NCI-H128 (cell line): ENCODE measurements around the gene TJP1.
"Not testable (repeated sequence)": the region's sequence is repeated elsewhere in the genome, so short reads cannot be mapped to it uniquely, and the experiment has no call there.

Experiments
- DNase-seq: peaks from one replicate; lab custom pipeline; 2025; ENCODE audit not compliant: unreplicated experiment; lab: John Stamatoyannopoulos, UW

The TJP1 gene

DNA sequence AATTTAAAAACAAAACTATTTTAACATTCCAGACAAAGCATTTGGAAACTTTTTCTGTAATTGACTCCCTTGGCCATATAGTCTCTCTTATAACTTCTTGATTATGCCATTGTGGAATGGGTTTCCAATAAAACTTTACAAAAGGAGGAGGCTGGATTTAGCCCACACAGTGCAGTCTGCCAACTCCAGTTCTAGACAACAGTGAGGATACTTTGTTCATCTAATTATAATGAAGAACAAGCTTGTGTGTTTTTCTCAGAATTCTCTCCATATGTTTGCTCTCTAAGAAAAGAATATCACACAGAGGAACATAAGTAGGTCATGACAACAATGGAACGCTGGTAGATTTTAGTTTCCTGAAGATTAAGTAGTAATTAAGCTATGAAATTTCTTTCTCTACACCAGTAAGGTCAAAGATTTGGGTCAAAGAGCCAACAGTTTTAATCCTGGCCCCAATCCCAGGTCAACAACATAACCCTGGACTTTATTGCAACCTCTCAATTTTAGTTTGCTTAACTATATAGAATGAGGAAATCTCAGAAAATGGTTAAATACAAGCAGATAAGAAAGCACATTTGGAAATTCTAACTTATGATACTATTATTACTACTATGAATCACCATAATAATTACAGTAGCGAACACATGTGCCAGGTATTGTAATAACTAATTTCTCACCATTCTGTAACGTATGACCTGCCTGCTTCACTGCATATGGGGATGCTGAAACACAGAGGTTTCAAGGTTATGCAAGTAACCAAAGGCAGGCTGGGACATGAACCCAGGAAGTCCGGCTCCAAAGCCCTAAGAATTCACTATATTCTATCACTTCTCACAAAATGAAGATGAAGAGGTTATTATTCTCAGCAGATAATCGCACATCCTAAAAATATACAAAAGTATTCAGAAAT, 65.7 kb downstream of the TJP1 start:
- DNase-seq: no peak

DNA sequence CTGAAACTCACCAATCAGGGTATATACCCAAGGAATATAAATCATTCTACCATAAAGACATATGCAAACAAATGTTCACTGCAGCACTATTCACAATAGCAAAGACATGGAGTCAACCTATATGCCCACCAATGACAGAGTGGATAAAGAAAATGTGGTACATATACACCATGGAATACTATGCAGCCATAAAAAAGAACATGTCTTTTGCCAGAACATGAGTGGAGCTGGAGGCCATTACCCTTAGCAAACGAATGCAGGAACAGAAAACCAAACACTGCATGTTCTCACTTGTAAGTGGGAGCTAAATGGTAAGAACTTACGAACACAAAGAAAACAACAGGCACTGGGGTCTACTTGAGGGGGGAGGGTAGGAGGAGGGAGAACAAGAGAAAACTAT, 68.3 kb downstream of the TJP1 start:
- not testable (repeated sequence) for DNase-seq

DNA sequence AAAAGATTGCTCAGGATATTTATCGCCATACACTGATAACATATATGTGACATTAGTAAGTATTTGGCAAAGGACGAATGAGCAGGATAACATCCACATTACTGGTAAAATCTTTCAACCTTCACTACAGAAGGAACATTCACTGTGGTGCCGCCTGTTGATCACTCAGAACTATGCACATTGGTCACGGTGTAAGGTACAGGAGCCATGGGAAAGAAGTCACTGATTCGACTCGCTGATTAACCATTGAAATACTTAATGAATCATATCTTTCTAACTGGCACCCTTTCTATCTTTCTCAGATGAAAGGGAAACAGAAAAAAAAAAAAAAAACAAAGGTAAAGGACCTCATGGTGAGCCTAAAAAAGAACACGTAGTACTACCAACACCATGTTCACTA, 68.8 kb downstream of the TJP1 start:
- DNase-seq: no peak

DNA sequence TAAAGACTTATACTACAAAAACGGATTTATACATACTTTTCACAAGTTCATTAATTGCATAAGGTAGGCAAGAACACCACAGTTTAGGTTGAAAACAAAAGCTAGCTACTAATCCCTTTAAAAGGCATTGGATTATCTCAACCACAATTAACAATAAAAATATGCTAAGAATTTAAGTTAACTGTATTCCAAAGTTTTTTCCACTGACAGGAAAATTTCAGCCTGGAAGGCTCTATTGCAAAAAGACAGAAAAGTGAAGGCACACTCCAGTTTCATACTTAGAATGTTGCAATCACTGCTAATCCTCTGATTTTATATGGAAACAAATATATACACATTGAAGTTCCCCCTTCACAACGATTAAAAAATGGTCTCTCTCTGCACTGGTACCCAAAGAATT, 71.5 kb downstream of the TJP1 start:
- DNase-seq: no peak

DNA sequence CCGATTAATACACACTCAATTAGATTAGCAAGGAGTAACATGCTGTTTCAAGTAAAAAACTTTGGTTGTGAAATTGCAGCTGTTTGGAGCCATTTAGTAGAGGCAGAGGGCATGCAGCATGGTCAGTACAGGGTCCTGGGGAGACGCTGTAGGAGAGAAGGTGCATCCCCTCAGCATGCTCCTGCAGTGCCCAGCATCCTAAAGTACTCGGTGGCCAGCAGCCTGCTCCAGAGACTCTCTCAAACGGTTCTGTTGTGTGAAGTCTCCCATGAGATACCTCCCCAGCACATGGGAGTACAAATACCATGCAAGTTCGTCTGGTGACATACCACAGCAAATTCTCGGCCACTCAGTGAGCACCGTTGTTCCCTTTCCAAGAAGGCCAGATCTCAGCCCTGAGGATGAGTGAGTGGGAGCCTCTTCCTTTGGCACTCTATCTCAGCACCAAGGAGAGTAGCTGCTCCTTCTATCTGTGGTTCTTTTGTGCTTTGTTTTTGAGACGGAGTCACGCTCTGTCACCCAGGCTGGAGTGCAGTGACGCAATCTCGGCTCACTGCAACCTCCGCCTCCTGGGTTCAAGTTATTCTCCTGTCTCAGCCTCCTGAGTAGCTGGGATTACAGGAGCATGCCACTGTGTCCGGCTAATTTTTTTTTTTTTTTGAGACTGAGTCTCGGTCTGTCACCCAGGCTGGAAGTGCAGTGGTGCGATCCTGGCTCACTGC, 72.7 kb downstream of the TJP1 start:
- DNase-seq: no peak

DNA sequence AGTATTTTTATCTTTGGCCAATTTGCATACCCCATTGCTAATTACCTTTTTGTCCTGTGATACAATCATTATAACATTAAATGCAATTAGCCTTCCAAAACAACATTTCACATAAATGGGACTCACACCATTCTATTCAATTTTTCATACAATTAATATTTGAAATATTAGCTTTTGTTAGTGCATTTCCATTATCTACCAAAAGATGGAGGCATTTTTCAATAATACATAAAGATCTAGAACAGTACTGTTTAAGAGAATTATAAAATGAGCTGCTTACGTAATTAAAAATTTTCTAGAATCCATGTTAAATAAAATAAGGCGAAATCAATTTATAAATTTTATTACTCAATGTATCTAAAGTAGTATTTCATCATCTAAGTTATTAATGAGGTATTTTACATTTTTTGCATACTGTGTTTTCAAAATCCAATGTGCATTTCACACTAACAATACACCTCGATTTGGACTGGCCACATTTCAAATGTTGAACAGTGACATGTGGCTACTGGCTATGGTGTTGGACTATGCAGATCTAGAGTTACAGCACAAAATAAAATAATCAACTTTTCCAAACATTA, 74.3 kb downstream of the TJP1 start:
- DNase-seq: no peak

DNA sequence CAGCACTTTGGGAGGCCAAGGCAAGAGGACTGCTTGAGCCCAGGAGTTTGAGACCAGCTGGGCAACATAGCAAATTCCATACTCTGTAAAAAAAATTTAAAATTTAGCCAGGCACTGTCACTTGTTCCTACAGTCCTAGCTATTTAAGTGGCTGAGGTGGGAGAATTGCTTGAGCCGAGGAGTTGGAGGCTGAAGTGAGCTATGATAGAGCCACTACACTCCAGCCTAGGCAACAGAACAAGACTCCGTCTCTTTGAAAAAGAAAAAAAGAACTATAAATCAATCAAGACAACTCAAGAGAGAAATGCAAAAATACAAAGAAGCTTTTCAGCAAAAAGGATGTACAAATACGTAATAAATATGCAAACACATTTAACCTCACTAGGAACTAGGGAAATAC, 78.8 kb downstream of the TJP1 start:
- no peak for DNase-seq

DNA sequence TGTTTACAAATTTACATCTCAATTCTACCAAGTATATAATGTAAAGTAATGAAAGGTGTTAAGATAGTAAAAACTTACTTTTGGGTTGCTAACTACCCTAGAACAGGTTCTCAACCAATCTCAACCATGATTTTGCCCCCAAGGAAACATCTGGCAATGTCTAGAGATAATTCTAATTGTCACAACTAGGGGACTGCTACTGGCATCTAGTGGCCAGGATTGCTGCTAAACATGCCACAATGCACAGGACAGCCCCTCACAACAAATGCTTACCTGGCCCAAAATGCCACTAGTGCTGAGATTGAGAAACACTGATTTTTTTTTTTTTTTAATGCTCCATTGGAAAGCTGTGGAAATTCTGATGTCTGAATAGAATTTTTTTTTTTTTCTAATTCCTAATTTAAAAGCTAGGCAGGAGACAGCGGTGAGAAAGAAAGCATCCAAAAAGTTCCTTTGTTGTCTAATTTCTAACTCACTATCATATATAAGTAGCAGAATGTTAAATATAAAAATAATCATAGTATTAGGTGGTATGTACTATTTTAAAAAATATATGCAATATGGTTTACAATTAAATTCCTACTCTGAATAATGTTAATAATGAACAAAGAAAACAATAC, 81.5 kb downstream of the TJP1 start:
- no peak for DNase-seq

DNA sequence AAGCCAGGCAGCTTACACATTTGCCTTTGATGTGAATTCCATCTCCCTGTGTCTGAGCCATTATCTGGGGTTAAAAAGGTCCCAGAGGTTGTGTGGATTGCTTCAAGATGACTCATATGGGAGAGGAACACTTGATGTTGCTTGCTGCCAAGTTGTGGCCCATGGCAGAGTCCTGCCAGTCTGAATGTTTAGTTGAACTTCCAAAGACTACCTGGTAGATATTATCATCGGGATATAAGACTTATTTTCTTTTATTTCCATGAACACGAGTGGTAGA, 85.6 kb downstream of the TJP1 start:
- DNase-seq: no peak

DNA sequence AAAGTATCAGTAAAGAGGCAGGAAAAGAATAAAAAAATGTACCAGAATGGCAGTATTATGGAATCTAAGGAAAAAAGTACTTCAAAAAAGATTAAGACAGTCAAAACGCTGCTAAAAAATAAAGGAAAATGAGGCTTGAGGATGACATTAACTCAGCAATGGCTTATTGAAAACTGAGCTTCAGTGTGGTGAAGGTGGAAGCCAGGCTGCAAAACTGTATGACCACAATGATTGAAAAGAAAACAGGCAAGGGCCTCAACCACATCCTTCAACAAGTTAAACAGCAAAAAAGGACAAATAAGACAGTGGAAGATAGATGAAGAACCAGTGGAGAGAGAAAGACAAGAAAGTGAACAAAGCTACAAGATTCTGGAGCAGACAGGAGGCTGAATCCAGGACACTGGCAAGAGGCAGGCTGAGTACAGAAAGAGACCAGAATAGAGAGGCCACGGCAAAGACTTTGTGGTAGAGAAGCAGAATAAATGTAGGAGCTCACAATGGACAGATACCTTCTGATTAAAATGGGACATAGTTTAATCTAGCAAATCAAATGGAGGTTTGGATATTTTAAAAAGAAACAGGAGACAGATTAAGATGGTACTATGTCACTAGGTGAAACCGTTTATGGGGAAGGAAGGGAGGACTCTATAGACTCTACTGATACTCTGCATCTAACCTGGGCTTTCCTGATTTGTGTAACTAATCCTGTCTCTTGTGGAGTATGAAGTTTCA, 86.1 kb downstream of the TJP1 start:
- DNase-seq: no peak

DNA sequence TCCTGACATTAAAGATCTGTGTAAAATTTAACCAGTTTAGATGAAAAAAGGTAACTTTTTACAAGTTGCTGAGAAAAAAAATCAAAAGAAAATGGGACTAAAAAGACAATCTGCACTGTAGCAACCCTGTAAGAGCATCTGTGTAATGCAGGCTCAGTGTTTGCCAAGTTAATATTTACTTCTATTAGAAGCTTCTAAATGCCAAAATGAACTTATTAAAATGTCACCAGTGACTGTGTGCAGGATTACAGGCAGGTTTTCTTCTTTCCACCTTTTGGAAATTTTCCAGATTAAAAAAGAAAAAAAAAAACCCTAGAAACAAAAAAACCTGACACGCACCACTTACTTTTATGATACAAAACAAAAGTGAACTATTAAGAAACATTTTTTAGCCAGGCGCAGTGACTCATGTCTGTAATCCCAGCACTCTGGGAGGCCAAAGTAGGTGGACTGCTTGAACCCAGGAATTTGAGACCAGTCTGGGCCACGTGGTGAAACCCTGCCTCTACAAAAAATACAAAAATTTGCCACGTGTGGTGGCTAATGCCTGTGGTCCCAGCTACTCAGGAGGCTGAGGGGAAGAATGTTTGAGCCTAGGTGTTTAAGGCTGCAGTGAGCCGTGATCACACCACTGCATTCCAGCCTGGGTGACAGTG, 87.2 kb downstream of the TJP1 start:
- DNase-seq: no peak

DNA sequence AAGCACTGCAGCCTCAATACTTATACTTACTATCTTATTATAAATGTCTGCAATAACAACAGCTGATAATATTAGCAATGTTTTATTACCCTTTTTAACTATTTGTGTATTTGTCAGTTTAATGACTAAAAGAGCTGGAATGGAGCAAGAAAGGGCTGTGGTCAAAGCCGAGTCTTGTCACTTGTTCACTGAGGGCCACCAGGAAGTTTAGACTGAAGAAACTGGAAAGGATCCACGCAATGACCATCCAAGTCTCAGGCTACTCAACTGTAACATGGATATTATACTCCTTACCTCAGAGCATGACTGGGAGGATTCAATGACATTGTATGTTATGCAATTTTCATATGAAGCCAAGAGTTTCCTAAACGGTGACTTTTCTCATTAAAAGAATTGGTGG, 90.4 kb downstream of the TJP1 start:
- DNase-seq: no peak

DNA sequence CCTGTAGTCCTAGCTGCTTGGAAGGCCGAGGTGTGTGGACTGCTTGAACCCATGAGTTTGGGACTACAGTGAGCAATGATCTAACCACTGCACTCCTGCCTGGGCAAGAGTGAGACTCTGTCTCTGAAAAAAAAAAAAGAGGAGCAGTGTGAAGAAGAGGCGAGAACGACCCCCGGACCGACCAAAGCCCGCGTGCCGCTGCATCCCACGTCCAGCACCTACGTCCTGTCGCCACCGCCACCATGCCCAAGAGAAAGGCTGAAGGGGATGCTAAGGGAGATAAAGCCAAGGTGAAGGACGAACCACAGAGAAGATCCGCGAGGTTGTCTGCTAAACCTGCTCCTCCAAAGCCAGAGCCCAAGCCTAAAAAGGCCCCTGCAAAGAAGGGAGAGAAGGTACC, 91.8 kb downstream of the TJP1 start:
- not testable (repeated sequence) for DNase-seq

DNA sequence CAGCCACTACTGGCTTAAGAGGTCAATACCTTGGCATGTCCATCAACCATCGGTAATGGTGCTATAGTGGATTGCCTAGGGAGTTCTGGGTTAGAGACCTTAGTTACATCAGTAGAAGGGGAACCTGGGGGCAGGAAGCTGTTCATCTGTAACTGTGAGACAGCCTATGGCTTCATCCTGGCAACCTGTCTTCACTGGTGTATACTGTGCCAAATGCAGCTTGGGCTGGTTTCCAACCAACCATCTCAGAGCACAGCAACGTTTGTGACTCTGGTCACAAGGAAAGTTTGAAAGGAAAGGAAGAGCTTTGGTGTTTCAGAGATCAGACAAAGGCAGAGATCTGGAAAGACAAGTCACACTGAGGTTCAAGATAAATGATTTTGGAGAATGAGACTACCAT, 93.8 kb downstream of the TJP1 start:
- DNase-seq: no peak

DNA sequence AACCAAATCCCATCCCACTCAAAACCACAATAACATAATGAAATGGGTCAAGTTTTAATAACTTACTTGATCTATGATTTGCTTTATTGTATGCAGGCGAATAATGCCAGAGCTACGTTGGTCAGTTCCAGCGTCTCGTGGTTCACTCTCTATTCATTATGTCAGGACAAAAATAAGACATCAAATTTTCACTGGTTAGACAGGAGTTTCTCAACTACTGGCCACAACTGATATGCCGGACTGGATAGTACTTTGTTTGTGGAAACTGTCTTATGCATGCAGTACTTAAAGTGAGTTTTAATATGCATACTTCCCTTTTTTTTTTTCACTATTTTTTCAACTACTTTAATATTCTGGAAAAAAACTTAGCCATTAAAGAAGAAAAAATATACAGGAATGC, 94.4 kb downstream of the TJP1 start:
- DNase-seq: no peak

DNA sequence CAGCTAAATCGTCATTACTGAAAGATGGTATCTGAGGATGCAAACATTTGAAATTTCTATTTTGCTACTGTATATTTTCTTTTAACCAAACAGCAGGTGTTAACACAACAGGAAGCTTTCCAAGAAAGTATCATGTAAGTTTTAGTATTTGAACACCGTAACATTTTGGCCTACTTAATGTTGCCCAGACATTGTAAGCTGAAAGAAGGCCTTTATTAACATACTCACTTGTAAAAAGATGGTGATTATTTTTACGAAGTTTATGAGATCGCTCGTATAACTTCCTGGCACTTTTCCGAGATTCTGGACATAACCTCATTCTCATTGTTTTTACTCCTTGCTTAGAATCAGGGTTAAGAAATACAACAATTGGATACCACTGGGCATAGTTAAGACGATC, 95.7 kb downstream of the TJP1 start:
- DNase-seq: no peak

DNA sequence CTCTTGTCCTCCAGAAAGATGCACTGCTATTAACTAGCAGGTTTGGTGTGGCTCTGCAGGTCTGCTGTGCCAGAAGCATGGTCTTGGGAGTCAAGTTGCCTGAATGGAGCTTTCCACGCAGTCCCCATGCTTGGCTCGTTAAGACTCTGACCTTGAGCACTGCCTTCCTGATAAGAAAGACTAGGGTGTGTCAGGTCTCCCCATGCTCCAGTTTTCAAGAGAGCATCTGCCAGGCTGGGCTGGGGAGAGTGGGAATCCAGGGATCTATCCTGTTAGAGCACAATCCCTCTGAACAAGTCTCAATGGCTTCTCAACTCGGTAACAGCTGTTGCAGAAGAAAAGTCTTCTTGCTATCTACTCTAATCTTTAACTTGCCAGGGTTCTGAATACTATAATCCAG, 98.2 kb downstream of the TJP1 start:
- DNase-seq: no peak

DNA sequence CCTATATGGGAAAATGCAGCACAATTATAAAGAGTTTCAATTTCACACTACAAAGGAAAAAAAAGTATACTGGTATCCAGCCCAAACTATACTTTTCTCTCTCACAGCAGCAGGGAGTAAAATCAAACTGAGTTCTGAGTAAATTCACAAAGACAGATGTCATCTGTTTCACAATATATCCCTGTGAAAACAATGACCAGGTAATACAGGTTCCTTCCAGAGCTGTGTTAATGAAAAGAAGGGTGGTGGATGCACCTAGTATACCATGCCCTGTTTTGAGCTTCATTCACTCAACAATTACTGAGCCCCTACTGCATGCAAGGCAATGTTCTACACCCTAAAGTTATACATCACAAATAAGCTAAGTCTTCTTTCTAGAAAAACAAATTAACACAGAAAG, 108.5 kb downstream of the TJP1 start:
- DNase-seq: no peak

DNA sequence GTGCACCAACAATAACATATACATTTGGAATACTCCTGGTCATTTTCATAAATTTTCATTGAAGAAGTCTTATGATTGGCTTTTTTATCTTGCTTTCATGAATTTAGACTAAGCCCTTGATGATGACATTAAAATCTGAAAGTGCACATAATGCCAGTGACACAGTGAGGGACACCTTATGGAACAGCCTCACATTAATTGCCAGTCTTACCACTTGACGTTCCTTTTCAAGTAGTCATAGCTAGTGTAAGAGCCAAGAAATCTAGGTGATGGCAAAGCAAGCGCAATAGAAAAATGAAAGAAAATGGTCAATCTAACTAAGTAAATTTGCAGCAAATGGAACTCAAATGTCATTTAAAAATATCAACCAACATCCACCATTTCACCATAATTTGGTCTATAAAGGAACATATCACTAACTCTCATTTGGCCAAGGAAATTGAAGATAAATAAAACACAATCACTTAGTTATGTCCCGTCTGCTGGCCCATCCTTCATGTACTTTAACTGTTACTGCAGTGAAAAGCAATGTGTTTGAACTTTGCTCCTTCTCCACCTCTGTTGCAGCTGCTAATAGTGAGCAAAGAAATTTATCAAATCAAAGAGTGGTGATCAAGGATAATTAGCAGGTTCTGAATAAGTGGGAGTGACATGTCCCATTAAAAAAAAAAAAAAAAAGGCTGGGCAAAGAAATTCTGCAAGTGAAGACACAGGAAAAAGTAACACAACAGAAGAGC, 110.0 kb downstream of the TJP1 start:
- DNase-seq: no peak

DNA sequence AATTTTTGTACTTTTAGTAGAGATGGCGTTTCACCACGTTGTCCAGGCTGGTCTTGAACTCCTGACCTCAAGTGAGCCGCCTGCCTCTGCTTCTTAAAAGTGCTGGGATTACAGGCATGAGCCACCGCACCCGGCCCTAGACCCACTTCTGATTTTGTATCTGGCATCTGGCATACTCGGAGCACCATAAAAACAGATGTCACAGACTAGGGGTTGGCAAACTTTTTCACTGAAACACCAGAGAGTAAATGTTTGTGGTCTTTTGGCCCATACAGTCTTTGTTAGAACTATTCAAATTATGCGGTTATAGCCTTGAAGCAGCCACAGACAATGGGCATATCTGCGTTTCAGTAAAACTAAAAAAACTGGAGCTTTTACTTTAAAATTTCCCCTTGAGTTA, 110.7 kb downstream of the TJP1 start:
- no peak for DNase-seq
